Fibroblast of skin of left biceps (primary cell): ENCODE measurements around the gene DISP2.

Experiments used
- DNase-seq, 2 experiments: peaks; one replicate each; pipeline ENCODE4 v3.0.0-alpha.2; 2013; ENCODE audit warnings: low read depth in 2 of 2

The DISP2 gene

GRCh38 chr15:40427188-40427587 is 69.2 kb downstream of the DISP2 start:
- no peak for DNase-seq

DNA sequence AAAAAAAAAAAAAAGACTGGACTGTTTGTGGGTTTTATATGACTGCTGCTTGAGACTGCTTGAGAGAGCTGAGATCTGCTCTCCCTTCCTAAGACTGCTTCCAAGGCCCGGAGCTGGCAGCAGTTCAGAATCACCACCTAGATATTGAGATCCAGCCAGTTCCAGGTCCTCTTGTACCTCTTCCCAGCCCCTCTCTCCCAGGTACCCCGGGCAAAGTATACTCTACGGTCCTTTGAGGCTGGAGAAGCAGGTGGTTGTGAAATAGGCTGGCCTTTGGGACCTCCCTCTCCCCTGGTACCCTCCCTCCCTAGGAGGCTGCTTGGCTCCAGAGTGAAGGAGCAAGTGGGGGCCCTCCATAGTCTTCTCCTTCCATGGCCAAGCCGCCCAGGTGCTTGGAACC is 70.2 kb downstream of the DISP2 start:
- DNase-seq = no peak
